ENCODE results near the gene CFAP97D2. TPM values are rescaled to one million over a fixed set of nuclear protein-coding genes. Genes with fewer than 3 reads are reported as not detected.
"Not testable (repeated sequence)": the region's sequence is repeated elsewhere in the genome, so short reads cannot be mapped to it uniquely, and the experiment has no call there.

Gene CFAP97D2
- polyA plus RNA-seq, 1 donor from 2014 or later = not detected

GRCh38 chr13:114248011-114248410, 69.0 kb downstream of the CFAP97D2 start:
- no peaks in the 10 kb centered on the region for H3K9me3 ChIP-seq (ENCODE audit: low read length)
- no peaks in the 10 kb centered on the region for H3K79me2 ChIP-seq (replicated peaks; ENCODE audit: insufficient read depth, low read length)
- no peak overlapping the region for H2AFZ ChIP-seq (ENCODE audit: low read depth, low read length)
- no peak overlapping the region for H3K4me2 ChIP-seq (ENCODE audit: low read length)
- TF ChIP-seq MXI1 (conservative IDR thresholded peaks at IDR 0.05; ENCODE audit: poor library complexity, severe bottlenecking) (no peak), POLR2AphosphoS5 (IDR thresholded peaks at IDR 0.05) (no peak), EP300 (conservative IDR thresholded peaks at IDR 0.05; ENCODE audit: poor library complexity, severe bottlenecking) (no peak), TAF1 (IDR thresholded peaks at IDR 0.05; ENCODE audit: low read depth) (no peak), RAD21 (conservative IDR thresholded peaks at IDR 0.05) (no peak), REST (IDR thresholded peaks at IDR 0.05; ENCODE audit: borderline replicate concordance) (no peak), EZH2 (IDR thresholded peaks at IDR 0.05; ENCODE audit: borderline replicate concordance, insufficient read depth, low read length, poor library complexity, severe bottlenecking) (no peak), SMC3 (conservative IDR thresholded peaks at IDR 0.05; ENCODE audit: poor library complexity) (no peak), CTCF (IDR thresholded peaks at IDR 0.05; ENCODE audit: poor library complexity, severe bottlenecking) (no peak)
- H3K4me3 ChIP-seq (ENCODE audit: low read length) = no peak overlapping the region
- no peaks in the 10 kb centered on the region for H3K9me2 ChIP-seq (ENCODE audit: insufficient read depth, low read length)
- no peaks in the 10 kb centered on the region for H3K27me3 ChIP-seq (ENCODE audit: insufficient read depth, low read depth, low read length)
- no peaks in the 10 kb centered on the region for H3F3A ChIP-seq (ENCODE audit: insufficient read depth, low read length, poor library complexity, severe bottlenecking)
- no peak overlapping the region for H3K27ac ChIP-seq (ENCODE audit: low read length)
- no peak overlapping the region for H3K9ac ChIP-seq (ENCODE audit: low read length)
- H3K36me3 ChIP-seq (ENCODE audit: insufficient read depth, low read length) = peaks cover 10% of the 10 kb centered on the region
- no peaks in the 10 kb centered on the region for H4K20me1 ChIP-seq (ENCODE audit: insufficient read depth)

- Histone ChIP-seq H3F3A (ENCODE audit: insufficient read depth, low read length, poor library complexity, severe bottlenecking) (no peaks in the 10 kb centered on the region), H2AFZ (ENCODE audit: low read depth, low read length) (no peak overlapping the region), H3K9ac (ENCODE audit: low read length) (no peak overlapping the region), H3K4me2 (ENCODE audit: low read length) (no peak overlapping the region), H3K4me3 (ENCODE audit: low read length) (no peak overlapping the region), H3K9me2 (ENCODE audit: insufficient read depth, low read length) (no peaks in the 10 kb centered on the region), H4K20me1 (ENCODE audit: insufficient read depth) (no peaks in the 10 kb centered on the region), H3K9me3 (ENCODE audit: low read length) (no peaks in the 10 kb centered on the region), H3K36me3 (ENCODE audit: insufficient read depth, low read length) (peaks cover 10% of the 10 kb centered on the region), H3K27me3 (ENCODE audit: insufficient read depth, low read depth, low read length) (no peaks in the 10 kb centered on the region), H3K27ac (ENCODE audit: low read length) (no peak overlapping the region), H3K79me2 (replicated peaks; ENCODE audit: insufficient read depth, low read length) (no peaks in the 10 kb centered on the region)
- TF ChIP-seq SMC3 (conservative IDR thresholded peaks at IDR 0.05; ENCODE audit: poor library complexity) = no peak
- no peak for TF ChIP-seq CTCF (IDR thresholded peaks at IDR 0.05; ENCODE audit: poor library complexity, severe bottlenecking)
- TF ChIP-seq POLR2AphosphoS5 (IDR thresholded peaks at IDR 0.05) = no peak
- TF ChIP-seq EP300 (conservative IDR thresholded peaks at IDR 0.05; ENCODE audit: poor library complexity, severe bottlenecking) = no peak
- TF ChIP-seq RAD21 (conservative IDR thresholded peaks at IDR 0.05) = no peak
- TF ChIP-seq MXI1 (conservative IDR thresholded peaks at IDR 0.05; ENCODE audit: poor library complexity, severe bottlenecking) = no peak
- no peak for TF ChIP-seq REST (IDR thresholded peaks at IDR 0.05; ENCODE audit: borderline replicate concordance)
- no peak for TF ChIP-seq TAF1 (IDR thresholded peaks at IDR 0.05; ENCODE audit: low read depth)
- TF ChIP-seq EZH2 (IDR thresholded peaks at IDR 0.05; ENCODE audit: borderline replicate concordance, insufficient read depth, low read length, poor library complexity, severe bottlenecking) = no peak
These were observed 70.0 kb downstream of the CFAP97D2 start for GRCh38 chr13:114249077-114249476.

- not testable (repeated sequence) for H3K9ac ChIP-seq (ENCODE audit: low read length); H3K79me2 ChIP-seq (replicated peaks; ENCODE audit: insufficient read depth, low read length); H3K9me3 ChIP-seq (ENCODE audit: low read length); H3F3A ChIP-seq (ENCODE audit: insufficient read depth, low read length, poor library complexity, severe bottlenecking); H3K4me2 ChIP-seq (ENCODE audit: low read length); H4K20me1 ChIP-seq (ENCODE audit: insufficient read depth); H3K27me3 ChIP-seq (ENCODE audit: insufficient read depth, low read depth, low read length); H3K27ac ChIP-seq (ENCODE audit: low read length); H3K9me2 ChIP-seq (ENCODE audit: insufficient read depth, low read length); H3K4me3 ChIP-seq (ENCODE audit: low read length); H3K36me3 ChIP-seq (ENCODE audit: insufficient read depth, low read length); H2AFZ ChIP-seq (ENCODE audit: low read depth, low read length)
These were observed 72.8 kb downstream of the CFAP97D2 start for GRCh38 chr13:114251639-114252440.

Data from neural cell (in vitro differentiated cells).